CD4-positive, alpha-beta T cell treated with Interferon alpha-2 for 1 hour (primary cell): ENCODE results near the gene CD40LG.

Source experiments
- DNase-seq, 2 donors: peaks; one replicate each; pipeline ENCODE4 v3.0.0-alpha.2; 2020 to 2022

Gene CD40LG

DNA sequence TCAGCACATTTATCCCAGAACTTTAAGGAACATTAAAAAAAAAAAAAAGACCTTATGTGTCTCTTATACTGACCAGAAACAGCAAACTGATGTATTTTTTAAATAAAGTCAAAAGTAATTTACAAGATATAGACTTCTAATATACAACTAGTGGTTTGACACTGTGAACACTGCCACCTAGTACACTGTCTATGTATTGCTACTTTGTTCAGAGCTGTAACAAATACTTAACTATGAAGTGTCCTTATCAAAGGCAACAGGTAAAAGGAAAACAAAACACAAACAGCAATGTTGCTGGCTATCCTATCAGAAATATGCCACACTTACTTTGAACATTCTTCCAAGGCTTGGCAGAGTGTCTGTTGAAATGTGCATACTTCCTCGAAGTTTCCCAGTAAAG, 60.4 kb downstream of the CD40LG start:
- peak in 1 of 2 donors; percentile 47 for DNase-seq
